AG10803 (cell line): ENCODE data around the gene CNIH3.
"Not testable (repeated sequence)": the region's sequence is repeated elsewhere in the genome, so short reads cannot be mapped to it uniquely, and the experiment has no call there.

Experiments used
- DNase-seq: peaks from one replicate; pipeline ENCODE4 v3.0.0; 2010; ENCODE audit warnings: low read depth
- H3K4me3 ChIP-seq: 2 replicates; pipeline ENCODE4 v1.5.1; 2011; ENCODE audit warnings: mild to moderate bottlenecking, low read length, control low read depth
- TF ChIP-seq, protein P1 (sequence below): conservative IDR thresholded peaks from 2 replicates; pipeline ENCODE4 v1.5.1; 2011; ENCODE audit warnings: mild to moderate bottlenecking, low read length, control low read depth, inconsistent platforms

The CNIH3 gene

DNA sequence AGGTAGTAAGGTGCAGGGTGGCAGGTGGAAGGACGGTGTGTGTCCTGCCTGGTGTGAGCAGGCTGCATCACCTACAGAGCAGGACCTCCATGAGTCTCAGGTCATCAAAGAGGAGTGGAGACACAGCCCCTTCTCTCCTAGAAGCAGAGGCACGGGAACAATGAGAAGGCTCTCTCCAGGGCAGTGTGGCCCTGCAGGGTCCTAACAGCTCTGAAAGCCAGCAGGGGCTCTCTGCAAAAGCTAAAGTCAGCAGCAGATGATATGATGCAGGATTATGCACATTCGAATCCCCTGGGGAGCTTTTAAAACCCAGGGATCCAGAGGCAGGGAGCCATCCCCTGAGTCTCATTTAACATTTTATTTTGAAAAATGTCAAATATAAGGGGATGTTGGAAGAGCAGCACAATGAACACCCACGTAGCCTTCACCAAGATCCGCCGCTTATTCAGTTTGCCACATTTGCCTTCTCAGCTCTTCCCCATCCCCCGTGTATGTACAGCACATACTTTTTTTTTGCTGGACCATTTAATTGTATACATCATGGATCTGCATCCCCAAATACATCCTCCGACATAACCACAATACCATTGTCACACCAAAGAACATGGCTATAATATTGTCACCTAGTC lies 88.1 kb downstream of the CNIH3 start:
- DNase-seq: no peak

DNA sequence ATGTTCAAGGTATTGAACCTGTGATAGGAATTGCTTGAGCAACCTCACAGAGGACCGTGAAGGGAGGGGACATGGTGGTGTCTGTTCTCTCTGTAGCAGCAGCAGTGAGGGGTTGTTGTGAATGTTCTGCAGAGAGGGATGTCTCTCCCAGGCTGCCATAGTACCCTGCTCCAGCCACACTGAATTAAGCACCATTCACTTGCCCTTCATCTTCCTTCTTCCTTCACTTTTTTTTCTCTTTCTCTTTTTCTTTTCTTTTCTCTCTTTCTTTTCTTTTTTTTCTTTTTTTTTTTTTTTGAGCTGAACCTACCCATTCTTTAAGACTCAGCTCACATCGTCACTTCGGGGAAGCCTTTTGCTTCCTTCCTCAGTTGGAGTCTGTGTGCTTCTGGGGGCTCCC lies 89.5 kb downstream of the CNIH3 start:
- no peak for DNase-seq
- TF ChIP-seq, protein P1, sequence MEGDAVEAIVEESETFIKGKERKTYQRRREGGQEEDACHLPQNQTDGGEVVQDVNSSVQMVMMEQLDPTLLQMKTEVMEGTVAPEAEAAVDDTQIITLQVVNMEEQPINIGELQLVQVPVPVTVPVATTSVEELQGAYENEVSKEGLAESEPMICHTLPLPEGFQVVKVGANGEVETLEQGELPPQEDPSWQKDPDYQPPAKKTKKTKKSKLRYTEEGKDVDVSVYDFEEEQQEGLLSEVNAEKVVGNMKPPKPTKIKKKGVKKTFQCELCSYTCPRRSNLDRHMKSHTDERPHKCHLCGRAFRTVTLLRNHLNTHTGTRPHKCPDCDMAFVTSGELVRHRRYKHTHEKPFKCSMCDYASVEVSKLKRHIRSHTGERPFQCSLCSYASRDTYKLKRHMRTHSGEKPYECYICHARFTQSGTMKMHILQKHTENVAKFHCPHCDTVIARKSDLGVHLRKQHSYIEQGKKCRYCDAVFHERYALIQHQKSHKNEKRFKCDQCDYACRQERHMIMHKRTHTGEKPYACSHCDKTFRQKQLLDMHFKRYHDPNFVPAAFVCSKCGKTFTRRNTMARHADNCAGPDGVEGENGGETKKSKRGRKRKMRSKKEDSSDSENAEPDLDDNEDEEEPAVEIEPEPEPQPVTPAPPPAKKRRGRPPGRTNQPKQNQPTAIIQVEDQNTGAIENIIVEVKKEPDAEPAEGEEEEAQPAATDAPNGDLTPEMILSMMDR: no peak

More for the DNA sequence above, 88.1 kb downstream of the CNIH3 start:
- no peak overlapping the region for H3K4me3 ChIP-seq
- TF ChIP-seq, protein P1: no peak

DNA sequence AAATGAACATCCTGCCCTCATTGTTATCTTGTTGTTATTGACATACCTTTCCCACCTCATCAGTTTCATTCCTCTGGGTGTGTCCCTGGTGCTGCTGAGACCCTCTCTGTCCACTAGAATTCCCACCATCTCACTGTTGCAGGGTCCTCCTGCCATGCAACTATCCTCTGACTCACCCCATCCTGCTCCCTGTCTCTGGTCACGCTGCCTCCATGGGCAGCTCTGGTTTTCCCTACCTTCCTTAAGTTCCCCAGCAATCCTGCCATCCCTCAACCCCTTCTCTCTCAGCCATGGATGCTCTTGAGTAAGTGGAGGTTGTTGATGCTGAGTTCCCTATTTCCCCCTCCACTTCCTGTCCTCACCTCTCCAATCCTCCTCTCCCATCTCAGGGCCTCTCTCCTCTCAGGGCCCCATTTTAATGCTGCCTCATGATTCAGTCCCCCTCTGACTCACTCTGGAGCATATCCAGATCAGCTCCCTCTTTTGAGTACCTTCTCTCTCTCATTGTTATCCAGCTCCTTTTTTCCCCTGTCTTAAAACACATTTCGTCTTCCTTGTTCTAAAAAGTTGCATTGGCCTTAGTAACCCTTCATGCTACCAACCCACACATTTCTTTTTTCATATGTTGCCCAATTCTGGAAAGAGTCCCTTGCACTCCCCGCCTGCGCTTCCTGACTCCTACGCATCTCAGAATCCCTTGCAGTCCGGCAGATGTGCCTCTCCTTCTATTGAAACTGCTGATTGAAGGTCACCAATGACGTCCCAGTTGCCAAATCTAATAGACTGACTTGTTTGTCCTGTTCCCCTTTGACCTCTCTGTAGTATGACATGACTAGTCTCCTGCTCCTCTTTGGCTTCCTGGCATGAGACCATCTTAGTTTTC lies 92.0 kb downstream of the CNIH3 start:
- peak; percentile 70 for DNase-seq
- no peak overlapping the region for H3K4me3 ChIP-seq
- TF ChIP-seq, protein P1: no peak

More for the DNA sequence above, 89.5 kb downstream of the CNIH3 start:
- no peak overlapping the region for H3K4me3 ChIP-seq

DNA sequence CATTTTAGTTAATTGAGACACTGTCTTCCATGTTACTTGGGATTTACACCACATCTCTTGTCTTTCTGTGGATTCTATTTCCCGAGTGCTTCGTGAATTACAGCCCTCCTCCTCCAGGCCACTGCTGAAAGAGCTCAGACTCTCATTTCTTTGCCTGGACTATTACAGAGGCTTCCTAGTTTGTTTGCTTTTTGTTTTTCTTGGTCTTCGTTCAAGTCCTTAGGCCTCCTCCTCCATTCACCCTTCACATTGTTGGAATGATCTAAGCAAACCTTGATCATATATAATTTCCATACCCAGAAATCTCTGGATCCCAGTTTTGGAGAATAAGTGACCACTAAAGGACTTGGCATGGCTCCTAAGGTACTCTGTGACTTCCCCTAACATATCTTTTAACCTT lies 94.1 kb downstream of the CNIH3 start:
- DNase-seq: no peak
- TF ChIP-seq, protein P1: no peak
- H3K4me3 ChIP-seq: no peak overlapping the region

DNA sequence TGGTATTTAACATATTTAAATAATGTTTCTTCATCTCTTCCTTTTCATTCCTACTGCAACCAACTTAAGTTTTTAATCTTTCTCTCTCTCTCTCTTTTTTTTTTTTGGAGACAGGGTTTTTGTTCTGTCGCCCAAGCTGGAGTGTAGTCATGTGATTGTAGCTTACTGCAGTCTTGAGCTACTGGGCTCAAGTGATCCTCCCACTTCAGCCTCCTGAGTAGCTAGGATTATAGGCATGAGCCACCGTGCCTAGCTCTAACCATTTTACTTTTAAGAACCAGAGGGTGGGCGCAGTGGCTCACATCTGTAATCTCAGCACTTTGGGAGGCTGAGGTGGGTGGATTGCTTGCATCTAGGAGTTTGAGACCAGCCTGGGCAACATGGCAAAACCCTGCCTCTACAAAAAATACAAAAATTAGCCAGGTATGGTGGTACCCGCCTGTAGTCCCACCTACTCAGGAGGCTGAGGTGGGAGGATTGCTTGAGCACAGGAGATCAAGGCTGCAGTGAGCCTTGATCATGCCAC lies 95.2 kb downstream of the CNIH3 start:
- H3K4me3 ChIP-seq, DNase-seq: not testable (repeated sequence)

DNA sequence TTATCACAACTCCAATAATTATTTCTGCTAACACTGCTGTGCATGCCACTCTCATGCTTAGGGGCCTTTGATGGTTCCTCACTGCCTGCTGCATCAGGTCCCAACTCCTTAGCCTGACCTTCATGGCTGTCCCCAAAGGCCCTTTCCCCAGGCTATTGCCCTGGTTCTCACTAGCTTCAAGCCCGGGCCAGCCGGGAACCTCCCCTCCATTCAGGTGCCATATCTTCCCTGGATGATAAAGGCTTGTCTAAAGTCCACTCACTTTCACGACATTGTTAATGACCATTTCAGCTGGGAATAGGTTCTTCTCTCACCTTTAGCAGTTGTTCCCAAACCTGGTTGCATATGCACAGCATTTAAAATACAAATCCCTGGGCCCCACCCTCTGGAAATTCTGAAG lies 95.8 kb downstream of the CNIH3 start:
- no peak for DNase-seq
- TF ChIP-seq, protein P1: no peak
- no peak overlapping the region for H3K4me3 ChIP-seq

DNA sequence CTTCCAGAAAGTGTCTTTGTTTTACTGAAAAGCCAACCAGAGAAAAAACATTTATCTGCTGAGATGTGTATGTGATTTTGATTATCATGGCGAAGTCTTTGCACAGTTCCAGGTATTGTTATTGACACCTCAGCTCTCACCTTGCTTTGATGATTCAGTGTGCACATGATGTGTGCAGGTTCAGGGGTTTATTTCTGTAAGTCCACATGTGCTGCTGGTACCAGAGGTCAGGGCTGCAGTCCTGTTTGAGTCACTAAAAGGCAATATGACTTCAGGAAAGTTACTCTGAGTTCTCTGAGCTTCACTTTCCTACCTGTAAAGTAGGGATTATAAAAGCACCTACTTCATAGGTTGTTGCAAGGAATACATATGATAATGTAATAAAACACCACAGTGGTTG lies 97.1 kb downstream of the CNIH3 start:
- no peak overlapping the region for H3K4me3 ChIP-seq
- no peak for DNase-seq
- TF ChIP-seq, protein P1: no peak
